H1 (cell line): Measurements from ENCODE around the gene OR4D11. TPM values are rescaled to one million over a fixed set of nuclear protein-coding genes. Genes with fewer than 3 reads are reported as not detected.

Source experiments
- CTCF ChIA-PET: fragments of 300-600 bp; sonication (Branson Sonifier 250); formaldehyde crosslinking; loops from one replicate; lab custom pipeline; 2021; ENCODE audit not compliant: partially characterized antibody; lab: Charles Lee
- POLR2A ChIA-PET: fragments of 300-600 bp; sonication (Branson Sonifier 250); formaldehyde crosslinking; loops from one replicate; lab custom pipeline; 2021; ENCODE audit warnings: inconsistent platforms; ENCODE audit not compliant: partially characterized antibody; lab: Charles Lee
- DNase-seq, 2 experiments: peaks; one replicate each; pipeline versions ENCODE4 v3.0.0 to v3.0.0-alpha.2; 2010 to 2022; ENCODE audit warnings: low spot score in 2 of 2, low read depth in 1 of 2, mixed read lengths in 1 of 2
- FAIRE-seq: peaks from 2 replicates; lab custom pipeline; 2011; peaks lifted over from hg19 to GRCh38; lab: Jason Lieb, UNC
- H2AFZ ChIP-seq: 2 replicates; pipeline ENCODE4 v1.8.1; 2012; ENCODE audit warnings: low read length, inconsistent platforms
- H2AK5ac ChIP-seq: 2 replicates; pipeline ENCODE4 v1.6.1; 2013; ENCODE audit warnings: low read depth, low read length
- H2BK120ac ChIP-seq: replicated peaks from 2 replicates; pipeline ENCODE3; 2013; ENCODE audit warnings: low read depth, low read length, inconsistent platforms
- H2BK12ac ChIP-seq: 2 replicates; pipeline ENCODE4 v1.6.1; 2013; ENCODE audit warnings: low read depth, low read length
- H2BK15ac ChIP-seq: 2 replicates; pipeline ENCODE4 v1.6.1; 2013; ENCODE audit warnings: low read length
- H2BK20ac ChIP-seq: 2 replicates; pipeline ENCODE4 v1.6.1; 2013; ENCODE audit warnings: low read length
- H2BK5ac ChIP-seq: 2 replicates; pipeline ENCODE4 v1.6.1; 2013; ENCODE audit warnings: low read depth, low read length
- H3K14ac ChIP-seq: 2 replicates; pipeline ENCODE4 v1.6.1; 2013; ENCODE audit warnings: inconsistent platforms; ENCODE audit not compliant: insufficient read length
- H3K18ac ChIP-seq: 2 replicates; pipeline ENCODE4 v1.6.1; 2013; ENCODE audit warnings: low read length; ENCODE audit errors: extremely low read depth
- H3K23ac ChIP-seq: 2 replicates; pipeline ENCODE4 v1.6.1; 2013; ENCODE audit warnings: inconsistent platforms; ENCODE audit not compliant: insufficient read length
- H3K23me2 ChIP-seq: 2 replicates; pipeline ENCODE4 v1.6.1; 2013; ENCODE audit warnings: low read depth, low read length
- H3K27ac ChIP-seq: 2 replicates; pipeline ENCODE4 v1.6.1; 2011; ENCODE audit warnings: low read depth, low read length, inconsistent platforms
- H3K27me3 ChIP-seq, 4 experiments: replicated peaks in 1 of 4; 1 replicate in 1 of 4; 2 replicates in 3 of 4; pipeline versions ENCODE4 v1.6.1 to v1.8.1; 2011 to 2013; ENCODE audit warnings: low read length in 3 of 4, mild to moderate bottlenecking in 3 of 4, inconsistent platforms in 2 of 4, mixed read lengths in 2 of 4, moderate library complexity in 1 of 4; ENCODE audit not compliant: control insufficient read depth in 3 of 4, insufficient read depth in 3 of 4; ENCODE audit errors: extremely low read depth in 1 of 4
- H3K36me3 ChIP-seq, 4 experiments: 2 replicates each; pipeline versions ENCODE4 v1.6.1 to v1.8.1; 2011 to 2013; ENCODE audit warnings: mild to moderate bottlenecking in 4 of 4, low read length in 3 of 4, moderate library complexity in 2 of 4, control low read depth in 1 of 4, inconsistent platforms in 1 of 4; ENCODE audit not compliant: insufficient read depth in 4 of 4, control insufficient read depth in 2 of 4
- H3K4ac ChIP-seq: replicated peaks from 2 replicates; pipeline ENCODE3; 2013; ENCODE audit warnings: low read length, low read depth, mixed read lengths, inconsistent platforms; ENCODE audit not compliant: insufficient read length
- H3K4me1 ChIP-seq, 4 experiments: replicated peaks in 1 of 4; 1 replicate in 1 of 4; 2 replicates in 3 of 4; pipeline versions ENCODE4 v1.6.1 to v1.8.1; 2011 to 2013; ENCODE audit warnings: low read length in 3 of 4, inconsistent platforms in 2 of 4, mixed read lengths in 1 of 4; ENCODE audit not compliant: insufficient read depth in 4 of 4, control insufficient read depth in 3 of 4
- H3K4me2 ChIP-seq, 2 experiments: 2 replicates each; pipeline versions ENCODE4 v1.6.1 to v1.8.1; 2011 to 2013; ENCODE audit warnings: low read depth in 2 of 2, low read length in 2 of 2, control low read depth in 1 of 2, inconsistent platforms in 1 of 2, mild to moderate bottlenecking in 1 of 2; ENCODE audit not compliant: insufficient read depth in 1 of 2
- H3K4me3 ChIP-seq, 4 experiments: fragments of 200-600, 300-600 bp in 1 of 4; sonication (generic), shearing (Covaris generic), sonication (Bioruptor Twin) in 1 of 4; 2 replicates each; pipeline versions ENCODE4 v1.5.1 to v1.8.1; 2011 to 2016; ENCODE audit warnings: low read length in 4 of 4, low read depth in 3 of 4, control low read depth in 2 of 4, inconsistent platforms in 2 of 4, mild to moderate bottlenecking in 2 of 4, mixed read lengths in 1 of 4, moderate library complexity in 1 of 4; ENCODE audit not compliant: insufficient read depth in 2 of 4; ENCODE audit errors: extremely low read depth in 1 of 4
- H3K56ac ChIP-seq: replicated peaks from 2 replicates; pipeline ENCODE3; 2013; ENCODE audit warnings: low read depth, mild to moderate bottlenecking, mixed read lengths, low read length, inconsistent platforms; ENCODE audit not compliant: insufficient read length
- H3K79me1 ChIP-seq: 2 replicates; pipeline ENCODE4 v1.6.1; 2013; ENCODE audit warnings: low read depth, low read length, control low read depth
- H3K79me2 ChIP-seq, 2 experiments: 2 replicates each; pipeline versions ENCODE4 v1.6.1 to v1.8.1; 2012 to 2013; ENCODE audit warnings: low read length in 2 of 2, mild to moderate bottlenecking in 2 of 2, inconsistent platforms in 1 of 2; ENCODE audit not compliant: insufficient read depth in 2 of 2, control insufficient read depth in 1 of 2
- H3K9ac ChIP-seq, 4 experiments: replicated peaks in 1 of 4; 1 replicate in 1 of 4; 2 replicates in 3 of 4; pipeline versions ENCODE4 v1.6.1 to v1.8.1; 2011 to 2013; ENCODE audit warnings: low read depth in 3 of 4, low read length in 3 of 4, control low read depth in 2 of 4, mild to moderate bottlenecking in 2 of 4, moderate library complexity in 2 of 4, inconsistent platforms in 1 of 4; ENCODE audit errors: extremely low read depth in 1 of 4
- H3K9me3 ChIP-seq, 2 experiments: 2 replicates each; pipeline versions ENCODE4 v1.6.1 to v1.8.1; 2012 to 2013; ENCODE audit warnings: mild to moderate bottlenecking in 2 of 2, moderate library complexity in 2 of 2, control low read depth in 1 of 2, inconsistent platforms in 1 of 2, low read depth in 1 of 2, low read length in 1 of 2, mixed read lengths in 1 of 2; ENCODE audit not compliant: insufficient read depth in 2 of 2
- H4K20me1 ChIP-seq, 2 experiments: replicated peaks in 1 of 2; 2 replicates each; pipeline versions ENCODE3 to v1.8.1; 2011 to 2013; ENCODE audit warnings: inconsistent platforms in 2 of 2, low read length in 2 of 2, mild to moderate bottlenecking in 1 of 2; ENCODE audit not compliant: insufficient read depth in 2 of 2, control insufficient read depth in 1 of 2
- H4K5ac ChIP-seq: 2 replicates; pipeline ENCODE4 v1.6.1; 2013; ENCODE audit warnings: low read length, low read depth, mixed read lengths, inconsistent platforms; ENCODE audit not compliant: insufficient read length
- H4K8ac ChIP-seq: 2 replicates; pipeline ENCODE4 v1.8.0; 2013; ENCODE audit warnings: mild to moderate bottlenecking, moderate library complexity, low read length, inconsistent platforms; ENCODE audit not compliant: insufficient read depth; ENCODE audit errors: extremely low read depth
- H4K91ac ChIP-seq: replicated peaks from 2 replicates; pipeline ENCODE3; 2013; ENCODE audit warnings: low read length, mixed read lengths, inconsistent platforms; ENCODE audit not compliant: insufficient read length
- MAFK ChIP-seq: IDR thresholded peaks from 2 replicates; pipeline ENCODE4 v1.6.1; 2012; ENCODE audit warnings: low read depth, mild to moderate bottlenecking, improper control_type of control experiment, low read length
- POLR2AphosphoS5 ChIP-seq: IDR thresholded peaks from 2 replicates; pipeline ENCODE4 v1.6.1; 2011; ENCODE audit warnings: low read depth, low read length
- TAF7 ChIP-seq: optimal IDR thresholded peaks from 2 replicates; pipeline ENCODE3; 2011; ENCODE audit warnings: low read depth, mild to moderate bottlenecking, inconsistent platforms, low read length, moderate library complexity, borderline replicate concordance
- WGBS, 2 experiments: shearing (Covaris generic) in 1 of 2; methylation state at CpG; one replicate each; pipeline versions ENCODE4 v1.1.6 to v1.1.7; 2013 to 2015; ENCODE audit warnings: low lambda C conversion rate in 2 of 2, mixed read lengths in 2 of 2, inconsistent platforms in 1 of 2, low coverage in 1 of 2, missing lambda C conversion rate in 1 of 2; ENCODE audit not compliant: insufficient replicate concordance in 2 of 2, insufficient coverage in 1 of 2, insufficient read length in 1 of 2; ENCODE audit errors: extremely low coverage in 1 of 2, missing lambda C conversion rate in 1 of 2; 5-methylcytosine and 5-hydroxymethylcytosine counted together
- polyA plus RNA-seq, 7 experiments: library from polyadenylated mRNA; depleted of rRNA in 3 of 7; stranded (reverse) in 5 of 7; unstranded in 2 of 7; fragments of >200 nt in 5 of 7; fragments of 200-250 nt in 2 of 7; gene quantifications; 1 replicate in 5 of 7; 2 replicates in 1 of 7; 4 replicates in 1 of 7; pipeline versions ENCODE4 v1.2.1 to v1.2.3, GENCODE V29; 2011 to 2013; ENCODE audit warnings: missing spikeins in 2 of 7, mixed read lengths in 2 of 7
- total RNA-seq: library from RNA; stranded (reverse); fragmentation: NEBNext Ultra II Directional; extraction: Animal tissue kit (Norgen Biotek cat#: 25700); gene quantifications from 2 replicates; pipeline ENCODE4 v1.2.1, GENCODE V29; 2021
- TF ChIP-seq, protein P1 (sequence below), 3 experiments: IDR thresholded peaks; 1 replicate in 2 of 3; 2 replicates in 1 of 3; pipeline versions ENCODE4 v1.5.1 to v1.6.1; 2011; ENCODE audit warnings: low read length in 3 of 3, mild to moderate bottlenecking in 3 of 3, inconsistent platforms in 2 of 3, low read depth in 1 of 3, moderate library complexity in 1 of 3; ENCODE audit not compliant: insufficient read depth in 1 of 3; ENCODE audit errors: control extremely low read depth in 1 of 3
- TF ChIP-seq, protein P2 (sequence below): IDR thresholded peaks from 2 replicates; pipeline ENCODE4 v1.6.1; 2012; ENCODE audit warnings: inconsistent platforms

Gene OR4D11
- total and polyA plus RNA-seq, 2 of the 8 experiments (the other 6 are each of a cell fraction or from before 2014, with no cell fraction given), result not detected

DNA sequence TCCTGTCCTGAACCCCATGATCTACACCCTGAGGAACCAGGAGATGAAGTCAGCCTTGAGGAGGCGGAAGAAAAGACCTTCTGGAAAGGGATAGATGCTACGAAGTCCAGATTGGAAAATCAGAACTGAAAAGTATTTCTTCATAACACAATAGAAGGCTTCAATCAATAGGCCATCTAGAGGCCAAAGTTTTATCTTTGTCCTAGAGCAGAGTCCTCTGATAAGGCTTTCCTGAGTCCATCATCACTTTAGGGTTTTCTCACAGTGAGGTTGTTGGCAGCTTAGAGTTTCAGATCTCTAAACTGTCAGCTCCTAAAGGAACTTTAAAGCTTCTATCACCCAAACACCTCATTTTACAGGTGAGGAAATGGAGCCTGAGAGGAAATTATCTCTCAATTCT lies 29.2 kb downstream of the OR4D11 start:
- Histone ChIP-seq H3K79me1 (no peaks in the 10 kb centered on the region), H3K18ac (no peak overlapping the region), H2BK12ac (no peak overlapping the region), H2BK20ac (no peak overlapping the region), H2BK5ac (no peak overlapping the region), H2BK120ac (no peak overlapping the region), H4K8ac (no peak overlapping the region), H4K20me1 (no peaks in the 10 kb centered on the region), H3K4me1 (peaks cover 4 to 13% (median 9%) of the 10 kb centered on the region in 4 experiments; a peak in 4 of 7 replicates), H3K4me3 (no peak overlapping the region), H3K79me2 (no peaks in the 10 kb centered on the region), H3K9me3 (no peaks in the 10 kb centered on the region), H3K27ac (no peak overlapping the region), H2AK5ac (no peak overlapping the region), H3K27me3 (no peaks in the 10 kb centered on the region), H3K23me2 (no peaks in the 10 kb centered on the region), H4K5ac (no peak overlapping the region), H3K36me3 (no peaks in the 10 kb centered on the region), H3K56ac (no peak overlapping the region), H3K9ac (no peak overlapping the region), H3K4ac (no peak overlapping the region), H4K91ac (no peak overlapping the region), H2BK15ac (no peak overlapping the region), H3K23ac (no peak overlapping the region), H2AFZ (no peak overlapping the region), H3K4me2 (no peak overlapping the region), H3K14ac (no peak overlapping the region)
- CTCF ChIA-PET, result interaction anchor here (0.7 kb wide), 1 partner anchor 40 kb away, joined by 3 read pairs; no protein-coding TSS in a partner anchor
- POLR2A ChIA-PET, result no interaction called here
- 87% methylated on average over 2 of the region's 2 CpGs; no CpG with 5 or more reads in 1 of the 2 experiments for WGBS, 2 experiments
- FAIRE-seq (no peak), DNase-seq (no peak)
- TF ChIP-seq, protein P1, sequence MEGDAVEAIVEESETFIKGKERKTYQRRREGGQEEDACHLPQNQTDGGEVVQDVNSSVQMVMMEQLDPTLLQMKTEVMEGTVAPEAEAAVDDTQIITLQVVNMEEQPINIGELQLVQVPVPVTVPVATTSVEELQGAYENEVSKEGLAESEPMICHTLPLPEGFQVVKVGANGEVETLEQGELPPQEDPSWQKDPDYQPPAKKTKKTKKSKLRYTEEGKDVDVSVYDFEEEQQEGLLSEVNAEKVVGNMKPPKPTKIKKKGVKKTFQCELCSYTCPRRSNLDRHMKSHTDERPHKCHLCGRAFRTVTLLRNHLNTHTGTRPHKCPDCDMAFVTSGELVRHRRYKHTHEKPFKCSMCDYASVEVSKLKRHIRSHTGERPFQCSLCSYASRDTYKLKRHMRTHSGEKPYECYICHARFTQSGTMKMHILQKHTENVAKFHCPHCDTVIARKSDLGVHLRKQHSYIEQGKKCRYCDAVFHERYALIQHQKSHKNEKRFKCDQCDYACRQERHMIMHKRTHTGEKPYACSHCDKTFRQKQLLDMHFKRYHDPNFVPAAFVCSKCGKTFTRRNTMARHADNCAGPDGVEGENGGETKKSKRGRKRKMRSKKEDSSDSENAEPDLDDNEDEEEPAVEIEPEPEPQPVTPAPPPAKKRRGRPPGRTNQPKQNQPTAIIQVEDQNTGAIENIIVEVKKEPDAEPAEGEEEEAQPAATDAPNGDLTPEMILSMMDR (IDR thresholded peaks at IDR 0.05; ENCODE audit: control extremely low read depth in 1 of 3, insufficient read depth in 1 of 3, low read depth in 1 of 3, low read length in 3 of 3), result no peak
- TF ChIP-seq MAFK (no peak), POLR2AphosphoS5 (no peak), TAF7 (no peak)
- TF ChIP-seq, protein P2, sequence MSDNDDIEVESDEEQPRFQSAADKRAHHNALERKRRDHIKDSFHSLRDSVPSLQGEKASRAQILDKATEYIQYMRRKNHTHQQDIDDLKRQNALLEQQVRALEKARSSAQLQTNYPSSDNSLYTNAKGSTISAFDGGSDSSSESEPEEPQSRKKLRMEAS, result no peak
